H9 (cell line): ENCODE measurements around the gene SLC12A9. TPM values are rescaled to one million over a fixed set of nuclear protein-coding genes. Genes with fewer than 3 reads are reported as not detected.
A peak's percentile ranks its signal among the peaks of the same experiment; 100 is the strongest.

ENCODE experiments used
- DNase-seq: peaks from one replicate; pipeline ENCODE4 v3.0.0-alpha.2; 2017
- H2AFZ ChIP-seq: one replicate; pipeline ENCODE4 v1.6.1; 2013; ENCODE audit warnings: mild to moderate bottlenecking, low read length, control low read depth, moderate library complexity
- H2AK5ac ChIP-seq: 2 replicates; pipeline ENCODE4 v1.6.1; 2013; ENCODE audit warnings: low read length, control low read depth, mixed read lengths; ENCODE audit not compliant: insufficient read length
- H2BK120ac ChIP-seq: one replicate; pipeline ENCODE4 v1.6.1; 2013; ENCODE audit warnings: low read depth, mild to moderate bottlenecking, low read length, control low read depth, inconsistent platforms; ENCODE audit not compliant: poor library complexity, severe bottlenecking
- H2BK12ac ChIP-seq: 2 replicates; pipeline ENCODE4 v1.6.1; 2013; ENCODE audit warnings: low read length, control low read depth, mixed read lengths, low read depth; ENCODE audit not compliant: insufficient read length
- H2BK15ac ChIP-seq: 2 replicates; pipeline ENCODE4 v1.6.1; 2013; ENCODE audit warnings: low read depth, low read length, control low read depth
- H2BK20ac ChIP-seq: one replicate; pipeline ENCODE4 v1.6.1; 2013; ENCODE audit warnings: low read depth, mild to moderate bottlenecking, low read length, control low read depth, inconsistent platforms; ENCODE audit not compliant: poor library complexity, severe bottlenecking
- H2BK5ac ChIP-seq: 2 replicates; pipeline ENCODE4 v1.6.1; 2013; ENCODE audit warnings: low read length, control low read depth, mixed read lengths; ENCODE audit not compliant: insufficient read length
- H3K14ac ChIP-seq: 2 replicates; pipeline ENCODE4 v1.6.1; 2013; ENCODE audit warnings: low read length, control low read depth; ENCODE audit not compliant: insufficient read depth
- H3K18ac ChIP-seq: 2 replicates; pipeline ENCODE4 v1.6.1; 2013; ENCODE audit warnings: low read depth, mild to moderate bottlenecking, mixed read lengths, low read length, control low read depth; ENCODE audit not compliant: insufficient read length
- H3K23ac ChIP-seq: 2 replicates; pipeline ENCODE4 v1.6.1; 2013; ENCODE audit warnings: low read length, control low read depth, mixed read lengths, low read depth; ENCODE audit not compliant: insufficient read length
- H3K23me2 ChIP-seq: 2 replicates; pipeline ENCODE4 v1.6.1; 2013; ENCODE audit warnings: low read depth, mild to moderate bottlenecking, mixed read lengths, low read length, control low read depth; ENCODE audit not compliant: insufficient read length, poor library complexity, severe bottlenecking
- H3K27ac ChIP-seq: 2 replicates; pipeline ENCODE4 v1.5.1; 2013; ENCODE audit warnings: low read length, control low read depth, mixed read lengths, low read depth; ENCODE audit not compliant: insufficient read length
- H3K27me3 ChIP-seq: 2 replicates; pipeline ENCODE4 v1.6.1; 2013; ENCODE audit warnings: low read length, control low read depth, inconsistent platforms; ENCODE audit not compliant: insufficient read depth
- H3K4ac ChIP-seq: 2 replicates; pipeline ENCODE4 v1.6.1; 2013; ENCODE audit warnings: low read depth, mild to moderate bottlenecking, control low read depth, inconsistent platforms, low read length, moderate library complexity
- H3K4me1 ChIP-seq: 2 replicates; pipeline ENCODE4 v1.6.1; 2013; ENCODE audit warnings: low read length, control low read depth, inconsistent platforms; ENCODE audit not compliant: insufficient read depth
- H3K4me2 ChIP-seq: 2 replicates; pipeline ENCODE4 v1.6.1; 2013; ENCODE audit warnings: low read length, control low read depth, mixed read lengths; ENCODE audit not compliant: insufficient read length, insufficient read depth
- H3K56ac ChIP-seq: 2 replicates; pipeline ENCODE4 v1.6.1; 2013; ENCODE audit warnings: low read depth, mild to moderate bottlenecking, mixed read lengths, low read length, control low read depth; ENCODE audit not compliant: insufficient read length
- H3K79me1 ChIP-seq: 2 replicates; pipeline ENCODE4 v1.6.1; 2013; ENCODE audit warnings: low read depth, mild to moderate bottlenecking, moderate library complexity, low read length, control low read depth, inconsistent platforms; ENCODE audit not compliant: insufficient read depth, poor library complexity, severe bottlenecking
- H3K79me2 ChIP-seq: 2 replicates; pipeline ENCODE4 v1.6.1; 2013; ENCODE audit warnings: low read length, control low read depth, inconsistent platforms; ENCODE audit not compliant: insufficient read depth
- H3K9ac ChIP-seq: 2 replicates; pipeline ENCODE4 v1.6.1; 2013; ENCODE audit warnings: low read length, control low read depth, mixed read lengths; ENCODE audit not compliant: insufficient read length; ENCODE audit errors: extremely low read depth
- H3K9me3 ChIP-seq: one replicate; pipeline ENCODE4 v1.6.1; 2013; ENCODE audit warnings: low read depth, low read length, inconsistent platforms; ENCODE audit not compliant: control insufficient read depth
- H3T11ph ChIP-seq: one replicate; pipeline ENCODE4 v1.6.1; 2013; ENCODE audit warnings: mild to moderate bottlenecking, low read length, control low read depth, inconsistent platforms
- H4K20me1 ChIP-seq: one replicate; pipeline ENCODE4 v1.6.1; 2013; ENCODE audit not compliant: control insufficient read depth, insufficient read length, insufficient read depth
- H4K5ac ChIP-seq: 2 replicates; pipeline ENCODE4 v1.6.1; 2013; ENCODE audit warnings: low read depth, mild to moderate bottlenecking, mixed read lengths, low read length, control low read depth; ENCODE audit not compliant: insufficient read length
- H4K8ac ChIP-seq: replicated peaks from 2 replicates; pipeline ENCODE4 v1.6.1; 2013; ENCODE audit warnings: low read length, control low read depth, mixed read lengths, low read depth; ENCODE audit not compliant: insufficient read length
- H4K91ac ChIP-seq: 2 replicates; pipeline ENCODE4 v1.6.1; 2013; ENCODE audit warnings: low read depth, mild to moderate bottlenecking, moderate library complexity, mixed read lengths, low read length, control low read depth; ENCODE audit not compliant: insufficient read length
- H3K27ac Mint-ChIP-seq, 3 experiments: 2 replicates in 2 of 3; 3 replicates in 1 of 3; pipeline ENCODE4 v1.8.0; 2020 to 2021; ENCODE audit warnings: mixed read lengths in 3 of 3, mild to moderate bottlenecking in 1 of 3, moderate library complexity in 1 of 3
- H3K27me3 Mint-ChIP-seq: 2 replicates; pipeline ENCODE4 v1.8.0; 2021; ENCODE audit warnings: low read depth, mild to moderate bottlenecking, moderate library complexity, mixed read lengths
- H3K36me3 Mint-ChIP-seq, 3 experiments: 2 replicates in 2 of 3; 3 replicates in 1 of 3; pipeline ENCODE4 v1.8.0; 2020 to 2021; ENCODE audit warnings: low read depth in 3 of 3, mixed read lengths in 3 of 3; ENCODE audit not compliant: insufficient read depth in 1 of 3
- H3K4me1 Mint-ChIP-seq, 2 experiments: 2 replicates each; pipeline ENCODE4 v1.8.0; 2020; ENCODE audit warnings: mixed read lengths in 2 of 2
- H3K4me3 Mint-ChIP-seq, 2 experiments: 2 replicates in 1 of 2; 3 replicates in 1 of 2; pipeline ENCODE4 v1.8.0; 2020 to 2021; ENCODE audit warnings: mild to moderate bottlenecking in 2 of 2, mixed read lengths in 2 of 2, moderate library complexity in 1 of 2
- H3K9me3 Mint-ChIP-seq, 2 experiments: 2 replicates in 1 of 2; 3 replicates in 1 of 2; pipeline ENCODE4 v1.8.0; 2020; ENCODE audit warnings: mild to moderate bottlenecking in 2 of 2, mixed read lengths in 2 of 2, moderate library complexity in 1 of 2
- CTCF ChIP-seq: fragments of 200-600 bp; sonication (generic); conservative IDR thresholded peaks from 3 replicates; pipeline ENCODE4 v1.8.0; 2021; ENCODE audit warnings: antibody characterized with exemption, mild to moderate bottlenecking
- WGBS: extraction: QIAGEN DNeasy Blood & Tissue Kit; methylation state at CpG from one replicate; pipeline ENCODE4 v1.1.7; 2013; ENCODE audit warnings: missing lambda C conversion rate, low lambda C conversion rate, mixed read lengths; ENCODE audit not compliant: insufficient read length; ENCODE audit errors: extremely low coverage; 5-methylcytosine and 5-hydroxymethylcytosine counted together
- total RNA-seq: library from RNA; stranded (reverse); gene quantifications from 2 replicates; pipeline ENCODE4 v1.2.1, GENCODE V29; 2021

The SLC12A9 gene
- total RNA-seq, 1 experiment from 2014 or later: 43.0 TPM

GRCh38 chr7:100867040-100867775, 14.7 kb downstream of the SLC12A9 start, which contains the start of gene TRIP6:
TSS of gene TRIP6 (plus strand) at chr7:100867387. CDS start at chr7:100867498, 111 bp downstream.
- peaks cover 12 to 15% of the 10 kb centered on the region in 2 experiments for H3K4me1 Mint-ChIP-seq
- TF ChIP-seq CTCF: no peak
- Histone ChIP-seq H4K91ac (no peak within 1 kb of the TSS), H3K14ac (peak within 1 kb of the TSS; percentile 84), H4K8ac (no peak within 1 kb of the TSS), H2AK5ac (no peak within 1 kb of the TSS), H3K23ac (no peak within 1 kb of the TSS), H2BK20ac (no peak within 1 kb of the TSS), H3K4me1 (no peaks in the 10 kb centered on the region; the same call in 1 of the 2 replicates), H3K4ac (no peak within 1 kb of the TSS; the same call in 1 of the 2 replicates), H3K18ac (peak within 1 kb of the TSS; percentile 73), H4K5ac (no peak within 1 kb of the TSS), H3K9ac (peak within 1 kb of the TSS; percentile 83), H4K20me1 (no peaks in the 10 kb centered on the region), H3K9me3 (no peaks in the 10 kb centered on the region), H3K27me3 (no peaks in the 10 kb centered on the region), H2BK120ac (peak within 1 kb of the TSS; percentile 28), H3K56ac (no peak within 1 kb of the TSS), H3K27ac (no peak within 1 kb of the TSS), H2BK5ac (peak within 1 kb of the TSS; percentile 15), H3K4me2 (peak within 1 kb of the TSS; percentile 77), H3K79me2 (peaks cover 3% of the 10 kb centered on the region; the same call in 1 of the 2 replicates), H3K79me1 (peaks cover 3% of the 10 kb centered on the region), H2BK15ac (no peak within 1 kb of the TSS), H3K23me2 (peaks cover 10% of the 10 kb centered on the region), H3T11ph (no peak within 1 kb of the TSS), H2BK12ac (peak within 1 kb of the TSS; percentile 46), H2AFZ (no peak within 1 kb of the TSS)
- peak; percentile 86 for DNase-seq
- H3K27ac Mint-ChIP-seq: peak within 1 kb of the TSS; percentile 98 to 99 (median 98); a peak in 6 of 7 replicates
- H3K27me3 Mint-ChIP-seq: no peaks in the 10 kb centered on the region
- peaks cover 25 to 53% (median 40%) of the 10 kb centered on the region in 3 experiments for H3K36me3 Mint-ChIP-seq
- H3K9me3 Mint-ChIP-seq: no peaks in the 10 kb centered on the region
- peak within 1 kb of the TSS; percentile 92 to 97 for H3K4me3 Mint-ChIP-seq
- no CpG with 5 or more reads among the region's 42 CpGs for WGBS
